ENCODE measurements around the gene OLFM1.

The OLFM1 gene

DNA sequence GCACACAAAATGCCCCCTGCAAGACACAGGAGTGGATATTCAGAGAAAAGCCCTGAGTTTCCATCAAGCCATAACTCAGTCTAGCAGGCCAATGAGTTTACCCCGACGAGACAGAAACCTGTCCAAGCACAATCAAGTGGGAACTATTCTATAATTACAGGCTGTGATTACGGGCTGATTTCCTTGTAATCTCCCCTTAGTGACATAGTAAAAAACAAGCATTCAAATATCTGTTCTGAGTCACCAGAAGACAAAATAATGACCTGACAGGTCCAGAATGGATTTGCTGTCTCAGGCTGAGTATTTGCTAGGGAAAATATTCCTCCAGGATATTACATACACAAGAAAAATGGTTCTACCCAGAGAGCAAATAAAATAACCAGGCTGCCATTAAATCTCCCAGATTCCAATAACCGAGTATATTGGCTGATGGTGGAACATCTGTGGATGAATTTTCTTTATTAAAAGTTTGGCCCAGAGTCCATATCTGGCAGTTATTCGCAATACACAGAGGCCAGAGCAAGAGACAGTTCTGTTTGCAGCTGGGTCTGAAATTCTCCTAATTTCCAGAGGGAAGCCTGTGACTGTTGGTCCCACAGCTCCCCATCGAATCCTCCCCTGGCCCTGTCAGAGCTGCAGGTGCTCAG is 35.8 kb downstream of the OLFM1 start:
- in situ Hi-C loops (cut with MboI; ENCODE audit: low sequenced_read_pairs), result no loop called here
- Histone ChIP-seq H3K36me3 (replicated peaks) (no peaks in the 10 kb centered on the region), H3K9me3 (no peaks in the 10 kb centered on the region), H3K4me1 (no peaks in the 10 kb centered on the region), H3K4me3 (no peak overlapping the region), H3K27me3 (ENCODE audit: low read depth) (no peaks in the 10 kb centered on the region)
- no peak for DNase-seq (ENCODE audit: low spot score in 2 of 2)

DNA sequence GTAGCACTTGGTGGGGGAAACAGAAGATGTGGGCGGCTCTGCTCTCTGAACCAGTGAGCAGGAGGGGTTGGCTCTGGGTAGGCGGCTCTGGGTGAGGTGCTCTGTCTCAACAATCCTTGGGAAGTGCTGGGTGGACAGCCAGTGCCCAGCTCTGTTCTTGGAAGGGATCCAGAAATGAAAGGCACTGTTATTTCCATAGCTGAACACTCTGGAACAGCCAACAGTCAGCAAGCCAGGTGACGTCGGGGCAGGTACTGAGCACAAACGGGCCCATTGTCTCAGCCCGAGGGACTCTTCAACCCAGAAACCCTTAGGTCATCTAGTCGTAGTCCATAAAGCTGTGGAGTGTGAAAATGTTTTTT is 36.3 kb downstream of the OLFM1 start:
- in situ Hi-C loops (cut with MboI; ENCODE audit: low sequenced_read_pairs), result no loop called here
- no peak for DNase-seq (ENCODE audit: low spot score in 2 of 2)
- Histone ChIP-seq H3K36me3 (replicated peaks) (no peaks in the 10 kb centered on the region), H3K4me1 (no peaks in the 10 kb centered on the region), H3K4me3 (no peak overlapping the region), H3K9me3 (no peaks in the 10 kb centered on the region), H3K27me3 (ENCODE audit: low read depth) (no peaks in the 10 kb centered on the region)

DNA sequence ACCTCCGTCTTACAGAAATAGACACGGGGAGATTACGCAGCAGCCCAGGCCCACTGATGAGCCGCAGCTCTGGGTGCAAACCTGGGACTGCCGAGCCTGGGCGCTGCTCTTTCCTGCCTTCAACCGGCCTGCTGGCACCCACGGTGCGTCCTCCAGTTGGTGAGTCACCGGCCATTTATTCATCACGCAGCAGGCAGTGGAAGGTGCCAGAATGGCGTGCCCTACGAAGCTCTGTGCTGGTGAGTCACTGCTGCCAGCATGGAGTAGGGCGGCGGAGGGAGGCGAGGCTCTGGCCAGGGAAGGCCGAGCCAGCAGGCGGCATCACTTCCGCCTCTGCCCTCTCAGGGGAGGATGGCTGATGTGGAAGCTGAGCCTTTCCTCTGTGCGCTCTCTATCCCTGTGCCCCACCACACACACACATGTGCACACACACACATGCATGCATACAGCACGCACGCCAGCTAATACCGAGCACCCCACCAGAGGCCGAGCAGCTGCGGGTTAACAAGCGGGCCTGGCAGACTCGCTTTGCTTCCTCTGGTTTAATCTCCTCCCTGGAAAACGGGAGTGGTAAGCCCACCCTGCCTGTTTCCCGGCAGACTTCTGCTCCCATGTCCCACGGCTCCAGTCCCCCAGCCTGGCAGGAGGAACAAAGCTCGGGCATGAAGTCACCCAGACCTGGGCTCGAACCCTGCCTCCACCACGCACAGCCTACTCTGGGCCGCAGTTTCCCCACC is 39.2 kb downstream of the OLFM1 start:
- no peaks in the 10 kb centered on the region for H3K27me3 ChIP-seq (ENCODE audit: low read depth)
- H3K4me3 ChIP-seq, result no peak overlapping the region
- DNase-seq (ENCODE audit: low spot score in 2 of 2), result no peak
- H3K9me3 ChIP-seq, result no peaks in the 10 kb centered on the region
- in situ Hi-C loops (cut with MboI; ENCODE audit: low sequenced_read_pairs), result no loop called here
- no peaks in the 10 kb centered on the region for H3K4me1 ChIP-seq
- no peaks in the 10 kb centered on the region for H3K36me3 ChIP-seq (replicated peaks)

DNA sequence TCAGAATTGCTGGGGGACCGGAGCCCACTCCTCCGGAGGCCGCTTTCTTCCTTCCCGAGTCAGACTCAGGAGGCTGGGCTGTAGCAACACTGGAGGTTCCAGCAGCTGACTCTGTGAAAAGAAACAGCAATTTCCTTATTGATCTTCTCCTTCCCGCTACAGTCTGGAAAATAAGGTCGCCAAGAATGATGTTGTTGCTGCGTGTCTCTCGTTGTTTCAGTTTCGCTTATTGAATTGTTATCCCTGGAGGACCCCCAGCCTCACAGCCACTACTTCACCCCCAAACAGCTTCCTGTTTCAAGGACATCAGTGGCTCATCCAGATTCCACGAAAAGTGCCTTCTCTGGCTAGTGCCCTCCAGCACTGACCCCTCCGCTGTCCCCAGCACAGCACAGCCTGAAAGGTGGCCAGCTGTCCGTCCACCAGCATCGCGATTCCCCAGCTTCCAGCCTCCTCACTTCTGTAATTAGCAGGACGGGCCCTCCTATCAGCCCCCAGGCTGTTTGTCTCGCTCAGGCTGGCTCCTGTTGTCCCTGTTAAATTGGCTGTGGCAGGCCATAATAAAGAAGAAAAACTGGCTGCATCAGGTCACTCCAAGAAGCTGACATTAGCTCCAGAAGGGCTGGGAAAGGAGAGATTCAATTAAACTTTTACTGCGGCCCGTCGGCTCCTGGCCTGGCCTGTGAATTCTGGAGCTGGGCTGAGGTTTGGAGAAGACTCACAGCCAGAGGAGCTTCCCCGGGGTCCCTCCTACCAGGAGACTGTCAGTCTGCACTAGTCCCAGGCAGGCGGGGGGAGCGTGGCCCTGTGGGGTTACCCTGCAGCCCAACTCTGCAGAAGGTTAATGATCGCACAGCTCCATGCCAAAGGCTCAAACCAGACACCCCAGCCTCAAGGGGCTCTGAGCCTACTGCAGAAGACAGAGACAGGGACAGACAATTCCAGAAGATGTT is 40.5 kb downstream of the OLFM1 start:
- Histone ChIP-seq H3K4me1 (no peaks in the 10 kb centered on the region), H3K36me3 (replicated peaks) (no peaks in the 10 kb centered on the region), H3K9me3 (no peaks in the 10 kb centered on the region), H3K4me3 (no peak overlapping the region), H3K27me3 (ENCODE audit: low read depth) (no peaks in the 10 kb centered on the region)
- DNase-seq (ENCODE audit: low spot score in 2 of 2), result no peak
- in situ Hi-C loops (cut with MboI; ENCODE audit: low sequenced_read_pairs), result no loop called here

DNA sequence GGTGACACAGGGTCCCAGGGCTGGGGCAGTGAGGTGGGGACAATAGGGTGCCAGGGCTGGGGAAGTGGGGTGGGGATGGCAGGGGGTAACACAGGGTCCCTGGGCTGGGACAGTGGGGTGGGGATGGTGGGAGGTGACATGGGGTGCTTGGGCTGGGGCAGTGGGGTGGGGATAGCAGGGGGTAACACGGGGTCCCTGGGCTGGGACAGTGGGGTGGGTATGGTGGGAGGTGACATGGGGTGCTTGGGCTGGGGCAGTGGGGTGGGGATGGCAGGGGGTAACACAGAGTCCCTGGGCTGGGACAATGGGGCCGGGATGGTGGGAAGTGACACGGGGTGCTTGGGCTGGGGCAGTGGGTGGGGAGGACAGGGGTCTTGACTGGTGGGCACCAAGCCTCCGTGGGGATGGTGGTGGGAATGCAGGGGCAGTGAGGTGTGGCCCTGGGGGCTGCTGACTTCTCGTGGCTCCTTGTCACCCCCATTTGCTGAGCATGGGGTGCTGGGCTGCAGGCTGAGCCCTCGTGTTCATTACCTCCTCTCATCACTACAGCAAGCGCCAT is 41.7 kb downstream of the OLFM1 start:
- no peak for DNase-seq (ENCODE audit: low spot score in 2 of 2)
- Histone ChIP-seq H3K4me3 (no peak overlapping the region), H3K27me3 (ENCODE audit: low read depth) (no peaks in the 10 kb centered on the region), H3K36me3 (replicated peaks) (no peaks in the 10 kb centered on the region), H3K4me1 (no peaks in the 10 kb centered on the region), H3K9me3 (no peaks in the 10 kb centered on the region)
- in situ Hi-C loops (cut with MboI; ENCODE audit: low sequenced_read_pairs), result no loop called here

DNA sequence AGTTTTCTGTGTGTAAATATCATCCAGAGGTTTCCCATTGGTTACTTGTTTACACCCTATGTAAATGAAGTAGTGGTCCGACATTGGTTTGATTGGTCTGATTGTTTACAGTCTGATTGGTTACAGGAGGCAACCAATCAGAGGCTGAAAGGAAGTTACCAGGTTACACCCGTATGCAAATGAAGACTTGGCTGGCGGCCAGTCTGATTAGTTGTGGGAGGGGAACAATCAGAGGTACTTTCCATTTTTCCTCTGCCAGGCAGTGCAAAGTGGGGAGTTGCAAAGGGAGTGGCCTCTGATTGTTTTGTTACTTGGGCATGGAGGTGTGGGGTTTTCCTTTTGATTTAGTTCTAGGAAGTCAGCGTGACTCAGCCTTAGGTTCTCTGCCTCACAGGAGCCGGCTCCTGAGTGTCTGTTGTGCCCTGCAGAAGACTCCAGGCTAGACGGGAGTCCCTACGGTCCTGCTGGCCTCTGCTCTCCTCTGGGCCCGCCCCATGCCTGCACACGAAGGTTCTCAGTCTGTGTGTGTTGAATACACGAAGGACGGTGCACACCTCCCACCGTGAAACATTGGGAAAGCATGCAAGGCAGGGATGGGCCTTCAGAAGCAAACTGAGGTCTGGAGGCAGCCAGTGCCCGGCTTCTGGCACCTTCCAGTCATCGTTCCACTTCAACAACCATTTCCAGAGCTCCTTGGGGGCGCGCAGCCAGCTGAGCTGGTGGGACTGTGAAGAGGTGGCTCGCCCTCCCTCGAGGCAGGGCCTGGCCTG is 42.9 kb downstream of the OLFM1 start:
- no peaks in the 10 kb centered on the region for H3K4me1 ChIP-seq
- no peaks in the 10 kb centered on the region for H3K36me3 ChIP-seq (replicated peaks)
- H3K27me3 ChIP-seq (ENCODE audit: low read depth), result no peaks in the 10 kb centered on the region
- in situ Hi-C loops (cut with MboI; ENCODE audit: low sequenced_read_pairs), result no loop called here
- H3K4me3 ChIP-seq, result no peak overlapping the region
- no peak for DNase-seq (ENCODE audit: low spot score in 2 of 2)
- H3K9me3 ChIP-seq, result no peaks in the 10 kb centered on the region

DNA sequence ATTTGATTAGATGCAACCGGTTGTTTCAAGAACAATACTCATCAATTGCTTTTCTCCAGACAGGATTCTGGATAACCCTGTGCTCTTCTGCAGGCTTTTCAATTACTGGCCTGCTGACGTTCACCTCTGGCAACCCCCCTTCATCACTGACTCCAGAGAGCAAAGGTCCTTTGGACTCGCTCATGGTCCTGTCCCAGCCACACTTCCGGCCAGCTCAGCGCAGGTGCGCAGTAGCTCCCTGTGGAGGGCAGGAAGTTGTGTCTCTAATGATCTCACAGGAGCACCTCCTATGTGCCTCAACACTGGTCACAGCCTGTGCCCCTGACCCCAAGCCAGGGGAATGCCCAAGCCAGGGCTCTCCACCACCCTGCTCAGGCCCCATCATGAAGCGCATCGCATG is 44.0 kb downstream of the OLFM1 start:
- in situ Hi-C loops (cut with MboI; ENCODE audit: low sequenced_read_pairs), result no loop called here
- H3K36me3 ChIP-seq (replicated peaks), result no peaks in the 10 kb centered on the region

DNA sequence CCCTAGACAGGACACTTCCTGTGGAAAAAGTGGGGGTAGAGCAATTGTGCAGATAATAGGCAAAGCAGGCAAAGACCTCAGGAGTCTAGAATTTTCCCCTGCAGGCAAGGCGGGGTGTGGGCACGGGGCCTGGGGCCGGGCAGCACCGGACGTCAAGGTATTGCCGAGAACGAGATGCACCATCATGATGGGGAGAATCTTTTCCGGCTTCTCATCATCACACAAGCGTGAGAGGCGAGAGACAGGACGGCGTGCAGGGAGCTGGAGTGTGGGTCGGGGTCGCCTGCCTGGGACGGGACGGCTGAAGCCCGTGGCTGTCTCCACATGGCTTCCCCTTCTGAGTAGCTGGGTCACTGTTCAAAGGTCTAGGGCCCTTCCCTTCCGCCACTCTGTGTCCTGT is 44.5 kb downstream of the OLFM1 start:
- Histone ChIP-seq H3K4me1 (no peaks in the 10 kb centered on the region), H3K36me3 (replicated peaks) (no peaks in the 10 kb centered on the region), H3K9me3 (no peaks in the 10 kb centered on the region; the same call in 1 of the 2 replicates), H3K4me3 (no peak overlapping the region), H3K27me3 (ENCODE audit: low read depth) (no peaks in the 10 kb centered on the region)
- no peak for DNase-seq (ENCODE audit: low spot score in 2 of 2)
- in situ Hi-C loops (cut with MboI; ENCODE audit: low sequenced_read_pairs), result no loop called here

More for the DNA sequence above, 44.0 kb downstream of the OLFM1 start:
- H3K9me3 ChIP-seq, result no peaks in the 10 kb centered on the region
- DNase-seq (ENCODE audit: low spot score in 2 of 2), result no peak
- H3K27me3 ChIP-seq (ENCODE audit: low read depth), result no peaks in the 10 kb centered on the region
- no peak overlapping the region for H3K4me3 ChIP-seq
- H3K4me1 ChIP-seq, result no peaks in the 10 kb centered on the region

DNA sequence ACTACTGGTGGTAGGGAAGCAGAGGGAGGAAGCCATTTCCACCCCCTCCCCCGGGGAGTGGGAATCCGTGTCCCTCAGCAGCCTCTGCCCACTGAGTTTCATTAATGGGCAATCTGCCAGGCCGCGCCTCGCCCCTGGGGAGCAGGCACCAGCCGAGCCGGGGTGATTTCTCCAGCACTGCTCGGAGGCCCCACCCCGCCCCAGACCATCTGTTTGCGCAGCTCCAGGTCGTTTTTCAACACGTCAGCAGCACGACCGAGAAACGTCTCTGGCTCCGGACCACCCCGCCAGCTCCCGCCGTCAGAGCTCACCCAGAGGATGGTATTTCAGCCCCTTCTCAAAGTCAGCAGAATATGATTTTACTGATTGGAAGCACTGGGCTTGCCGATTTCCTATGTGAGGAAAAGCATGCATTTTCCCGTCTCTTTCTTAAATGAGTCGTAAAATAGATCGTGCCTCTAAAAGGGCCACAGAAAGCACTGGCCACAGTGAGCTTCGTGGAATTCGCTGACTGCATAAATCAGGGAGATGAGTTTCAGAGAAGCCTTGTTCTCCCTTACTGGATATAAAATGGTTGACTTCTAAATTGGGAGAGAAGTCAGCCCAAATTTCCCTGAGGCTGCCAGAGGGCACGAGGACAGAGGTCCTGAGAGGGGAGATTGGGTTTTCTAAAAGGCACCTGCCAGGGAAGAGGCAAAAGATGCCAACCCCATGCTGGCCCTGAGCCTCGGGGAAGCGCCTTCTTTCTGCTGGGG is 47.0 kb downstream of the OLFM1 start:
- no peaks in the 10 kb centered on the region for H3K4me1 ChIP-seq

DNA sequence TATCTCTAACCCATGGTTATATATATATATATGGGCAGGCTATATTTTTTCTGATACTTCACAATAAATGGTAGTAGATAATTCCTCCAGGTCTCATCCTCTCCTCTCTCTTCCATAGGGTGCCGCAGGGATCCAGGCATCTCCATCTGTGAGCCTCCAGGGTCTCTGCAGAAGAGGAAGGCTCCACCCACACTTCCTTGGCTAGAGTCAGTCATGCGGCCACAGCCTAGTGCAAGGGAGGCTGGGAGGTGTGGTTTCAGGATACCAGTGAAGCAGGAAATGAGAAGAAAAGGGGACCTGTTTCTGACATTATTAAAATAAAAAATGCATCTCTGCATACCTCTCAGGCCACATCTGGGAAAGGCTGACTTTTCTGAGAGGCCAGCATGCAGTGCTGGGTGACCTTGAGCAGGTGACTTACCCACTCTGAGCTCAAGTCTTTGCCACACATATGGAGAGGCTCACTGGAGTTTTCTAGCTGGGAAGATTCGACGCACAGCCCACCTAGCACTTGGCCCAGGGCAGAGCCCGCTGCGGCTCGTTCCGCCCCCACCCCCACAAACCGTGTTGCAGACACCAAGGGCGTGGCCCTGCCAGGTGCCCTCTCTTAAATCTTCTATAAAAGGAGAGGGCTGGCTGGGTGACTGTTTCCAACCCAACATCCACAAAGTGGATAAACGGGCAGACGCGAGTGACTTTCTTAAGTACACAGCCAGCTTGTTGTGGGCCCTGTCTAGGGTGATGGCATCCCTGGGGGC is 47.9 kb downstream of the OLFM1 start:
- DNase-seq (ENCODE audit: low spot score in 2 of 2), result no peak
- H3K27me3 ChIP-seq (ENCODE audit: low read depth), result no peaks in the 10 kb centered on the region
- H3K4me3 ChIP-seq, result no peak overlapping the region
- in situ Hi-C loops (cut with MboI; ENCODE audit: low sequenced_read_pairs), result no loop called here
- H3K36me3 ChIP-seq (replicated peaks), result no peaks in the 10 kb centered on the region
- H3K4me1 ChIP-seq, result no peaks in the 10 kb centered on the region
- H3K9me3 ChIP-seq, result no peaks in the 10 kb centered on the region; the same call in 1 of the 2 replicates

More for the DNA sequence above, 47.0 kb downstream of the OLFM1 start:
- in situ Hi-C loops (cut with MboI; ENCODE audit: low sequenced_read_pairs), result no loop called here
- H3K36me3 ChIP-seq (replicated peaks), result no peaks in the 10 kb centered on the region
- H3K27me3 ChIP-seq (ENCODE audit: low read depth), result no peaks in the 10 kb centered on the region
- no peak for DNase-seq (ENCODE audit: low spot score in 2 of 2)
- no peak overlapping the region for H3K4me3 ChIP-seq
- no peaks in the 10 kb centered on the region; the same call in 1 of the 2 replicates for H3K9me3 ChIP-seq

DNA sequence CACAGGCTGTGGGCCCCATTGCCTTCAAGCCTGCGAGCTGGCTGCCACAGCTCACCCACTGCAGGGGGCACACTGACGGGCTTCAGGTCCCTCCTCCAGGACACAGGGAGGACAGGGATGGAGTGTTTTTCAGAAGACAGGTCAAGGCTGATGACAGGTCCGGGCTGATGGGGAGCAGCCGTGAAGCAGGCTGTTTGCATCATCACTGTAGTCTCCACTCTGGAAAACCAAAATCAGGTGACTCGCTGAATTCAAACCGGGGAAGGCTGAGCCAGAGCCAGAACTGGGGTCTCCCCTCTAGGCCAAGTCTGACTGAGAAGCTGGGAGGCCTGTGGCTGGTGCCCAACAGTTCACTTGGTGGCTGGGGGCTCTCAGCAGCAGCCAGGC is 48.5 kb downstream of the OLFM1 start:
- Histone ChIP-seq H3K9me3 (no peaks in the 10 kb centered on the region; the same call in 1 of the 2 replicates), H3K27me3 (ENCODE audit: low read depth) (no peaks in the 10 kb centered on the region), H3K36me3 (replicated peaks) (no peaks in the 10 kb centered on the region), H3K4me1 (no peaks in the 10 kb centered on the region), H3K4me3 (no peak overlapping the region)
- in situ Hi-C loops (cut with MboI; ENCODE audit: low sequenced_read_pairs), result no loop called here
- DNase-seq (ENCODE audit: low spot score in 2 of 2), result no peak

DNA sequence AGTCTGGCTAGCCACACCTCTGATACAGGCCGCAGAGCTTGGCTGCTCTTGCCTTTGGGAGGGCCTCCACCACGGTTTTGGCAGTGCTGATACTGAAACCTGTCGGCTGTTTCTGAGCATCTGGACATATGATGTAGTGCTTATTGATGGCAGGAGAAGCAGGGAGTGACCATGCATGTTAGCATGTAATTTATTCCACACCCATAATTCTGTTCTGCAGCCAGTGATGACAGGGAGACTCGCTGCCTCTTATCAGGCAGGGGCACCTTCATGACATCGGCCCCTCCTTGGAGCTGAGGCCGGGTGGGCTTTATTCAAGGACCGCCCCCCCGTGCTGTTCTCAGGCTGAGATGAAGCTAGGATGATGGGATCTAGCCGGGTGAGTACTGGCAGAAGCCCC is 49.0 kb downstream of the OLFM1 start:
- Histone ChIP-seq H3K4me1 (no peaks in the 10 kb centered on the region), H3K4me3 (no peak overlapping the region), H3K36me3 (replicated peaks) (no peaks in the 10 kb centered on the region), H3K27me3 (ENCODE audit: low read depth) (no peaks in the 10 kb centered on the region), H3K9me3 (no peaks in the 10 kb centered on the region; the same call in 1 of the 2 replicates)
- DNase-seq (ENCODE audit: low spot score in 2 of 2), result no peak
- in situ Hi-C loops (cut with MboI; ENCODE audit: low sequenced_read_pairs), result no loop called here

Measured in HAP-1 (cell line).